ENCODE data around the gene NBPF19. TPM values are rescaled to one million over a fixed set of nuclear protein-coding genes. Genes with fewer than 3 reads are reported as not detected.
A peak's percentile ranks its signal among the peaks of the same experiment; 100 is the strongest.
"Not testable (repeated sequence)": the region's sequence is repeated elsewhere in the genome, so short reads cannot be mapped to it uniquely, and the experiment has no call there.

NBPF19 gene, protein sequence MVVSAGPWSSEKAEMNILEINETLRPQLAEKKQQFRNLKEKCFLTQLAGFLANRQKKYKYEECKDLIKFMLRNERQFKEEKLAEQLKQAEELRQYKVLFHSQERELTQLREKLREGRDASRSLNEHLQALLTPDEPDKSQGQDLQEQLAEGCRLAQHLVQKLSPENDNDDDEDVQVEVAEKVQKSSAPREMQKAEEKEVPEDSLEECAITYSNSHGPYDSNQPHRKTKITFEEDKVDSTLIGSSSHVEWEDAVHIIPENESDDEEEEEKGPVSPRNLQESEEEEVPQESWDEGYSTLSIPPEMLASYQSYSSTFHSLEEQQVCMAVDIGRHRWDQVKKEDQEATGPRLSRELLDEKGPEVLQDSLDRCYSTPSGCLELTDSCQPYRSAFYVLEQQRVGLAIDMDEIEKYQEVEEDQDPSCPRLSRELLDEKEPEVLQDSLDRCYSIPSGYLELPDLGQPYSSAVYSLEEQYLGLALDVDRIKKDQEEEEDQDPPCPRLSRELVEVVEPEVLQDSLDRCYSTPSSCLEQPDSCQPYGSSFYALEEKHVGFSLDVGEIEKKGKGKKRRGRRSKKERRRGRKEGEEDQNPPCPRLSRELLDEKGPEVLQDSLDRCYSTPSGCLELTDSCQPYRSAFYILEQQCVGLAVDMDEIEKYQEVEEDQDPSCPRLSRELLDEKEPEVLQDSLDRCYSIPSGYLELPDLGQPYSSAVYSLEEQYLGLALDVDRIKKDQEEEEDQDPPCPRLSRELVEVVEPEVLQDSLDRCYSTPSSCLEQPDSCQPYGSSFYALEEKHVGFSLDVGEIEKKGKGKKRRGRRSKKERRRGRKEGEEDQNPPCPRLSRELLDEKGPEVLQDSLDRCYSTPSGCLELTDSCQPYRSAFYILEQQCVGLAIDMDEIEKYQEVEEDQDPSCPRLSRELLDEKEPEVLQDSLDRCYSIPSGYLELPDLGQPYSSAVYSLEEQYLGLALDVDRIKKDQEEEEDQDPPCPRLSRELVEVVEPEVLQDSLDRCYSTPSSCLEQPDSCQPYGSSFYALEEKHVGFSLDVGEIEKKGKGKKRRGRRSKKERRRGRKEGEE (N-terminal part only)
- 10 to 100 TPM; 14.8 to 15.5 TPM for total RNA-seq

DNA sequence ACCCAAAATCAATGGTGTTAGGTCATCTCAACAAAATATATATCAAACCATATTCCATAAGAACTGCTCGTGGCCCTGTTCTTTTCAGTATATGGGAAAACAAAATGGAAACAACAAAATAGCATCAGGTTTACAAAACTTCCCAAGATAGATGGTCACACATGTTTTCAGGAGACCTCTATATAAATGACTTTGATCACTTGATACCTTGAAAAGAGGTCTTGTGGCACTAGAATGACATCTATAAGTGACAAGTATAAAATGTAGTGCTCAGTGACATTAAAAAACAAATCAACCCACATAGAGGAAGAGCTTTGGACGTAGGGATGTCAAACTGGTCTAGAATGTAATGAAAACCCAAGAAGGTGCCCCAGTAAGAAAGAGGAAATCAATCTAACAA, at the start of gene NBPF19:
Gene NBPF19, plus strand, starts transcription at position 301 of the 400 bp plus-strand sequence. CDS start 888 bp downstream, outside the sequence.
- H3K4me3 ChIP-seq; H3K27me3 ChIP-seq (replicated peaks; ENCODE audit: insufficient read depth); intact Hi-C loops (cut with DNase I); H3K36me3 ChIP-seq; H3K27ac ChIP-seq; H3K9me3 ChIP-seq; H3K4me1 ChIP-seq (replicated peaks); DNase-seq (ENCODE audit: low spot score): not testable (repeated sequence)
- 89% methylated on average over 1 of the region's 2 CpGs for WGBS

DNA sequence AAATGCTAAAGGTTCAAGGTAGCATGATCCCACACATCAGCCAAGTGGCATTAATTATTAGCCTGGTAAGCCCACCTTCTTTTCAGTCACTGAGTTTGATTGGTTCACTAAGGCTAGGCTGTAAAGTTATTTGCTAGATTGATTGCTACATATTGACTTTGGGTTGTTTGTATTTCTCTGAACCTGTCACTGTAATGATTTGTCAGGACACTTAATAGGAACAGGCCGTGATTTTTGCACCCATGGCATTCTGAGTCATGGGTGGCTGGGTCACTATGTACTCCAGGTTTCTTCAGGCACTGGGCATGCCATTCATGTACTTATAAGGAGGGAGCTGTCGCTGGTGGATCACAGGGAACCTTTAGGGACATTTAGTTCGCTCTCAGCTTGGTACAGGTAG, 46.5 kb upstream of the NBPF19 start:
- intact Hi-C loops (cut with DNase I); H3K9me3 ChIP-seq; H3K4me3 ChIP-seq; H3K36me3 ChIP-seq; H3K27ac ChIP-seq; H3K4me1 ChIP-seq (replicated peaks); H3K27me3 ChIP-seq (replicated peaks; ENCODE audit: insufficient read depth): not testable (repeated sequence)
- 0% methylated on average over 1 of the region's 3 CpGs for WGBS
- DNase-seq (ENCODE audit: low spot score) = peak; percentile 33

DNA sequence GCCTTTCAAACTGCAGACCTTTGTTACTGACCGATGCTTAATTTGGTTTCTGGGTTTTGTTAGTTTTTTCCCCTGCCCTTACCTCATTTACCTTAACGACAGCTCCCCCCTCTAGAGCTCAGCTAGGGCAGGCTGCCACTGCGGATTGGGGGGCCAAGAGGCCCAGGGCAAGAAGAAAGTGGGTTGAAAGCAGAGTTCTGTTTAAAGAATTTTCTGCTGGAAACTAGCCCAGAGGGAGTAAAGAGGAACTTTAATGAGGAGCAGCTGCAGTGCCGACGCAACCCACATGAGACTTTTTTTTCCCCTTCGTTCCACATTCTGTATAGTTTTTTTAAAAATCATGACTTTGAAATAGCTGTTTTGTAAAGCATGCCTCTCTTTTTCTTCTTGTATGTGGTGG, 29.4 kb upstream of the NBPF19 start:
- H3K27me3 ChIP-seq (replicated peaks; ENCODE audit: insufficient read depth); intact Hi-C loops (cut with DNase I); H3K4me3 ChIP-seq; H3K4me1 ChIP-seq (replicated peaks); H3K9me3 ChIP-seq; H3K27ac ChIP-seq; H3K36me3 ChIP-seq: not testable (repeated sequence)
- WGBS = 0% methylated on average over 5 of the region's 6 CpGs
- DNase-seq (ENCODE audit: low spot score) = peak; percentile 3

DNA sequence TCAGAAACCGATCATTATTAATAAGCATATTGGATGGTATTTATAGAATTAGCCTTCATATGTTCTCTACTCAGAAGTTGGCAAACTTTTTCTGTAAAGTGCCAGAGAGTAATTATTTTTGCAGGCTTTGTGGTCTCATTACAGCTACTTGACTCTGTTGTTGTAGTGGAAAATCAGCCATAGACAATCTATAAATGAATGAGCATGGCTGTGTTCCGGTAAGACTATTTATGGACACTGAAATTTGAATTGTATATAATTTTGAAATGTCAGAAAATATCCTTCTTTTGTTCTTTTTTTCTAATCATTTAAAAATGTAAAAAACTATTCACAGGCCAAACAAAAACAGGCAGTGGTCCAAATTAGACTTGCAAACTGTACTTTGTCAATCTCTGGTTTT, 22.6 kb upstream of the NBPF19 start:
- H3K36me3 ChIP-seq; H3K27me3 ChIP-seq (replicated peaks; ENCODE audit: insufficient read depth); H3K4me3 ChIP-seq; H3K4me1 ChIP-seq (replicated peaks); H3K9me3 ChIP-seq; DNase-seq (ENCODE audit: low spot score); intact Hi-C loops (cut with DNase I); H3K27ac ChIP-seq: not testable (repeated sequence)
- WGBS = 80% methylated on average over 1 of the region's 2 CpGs

DNA sequence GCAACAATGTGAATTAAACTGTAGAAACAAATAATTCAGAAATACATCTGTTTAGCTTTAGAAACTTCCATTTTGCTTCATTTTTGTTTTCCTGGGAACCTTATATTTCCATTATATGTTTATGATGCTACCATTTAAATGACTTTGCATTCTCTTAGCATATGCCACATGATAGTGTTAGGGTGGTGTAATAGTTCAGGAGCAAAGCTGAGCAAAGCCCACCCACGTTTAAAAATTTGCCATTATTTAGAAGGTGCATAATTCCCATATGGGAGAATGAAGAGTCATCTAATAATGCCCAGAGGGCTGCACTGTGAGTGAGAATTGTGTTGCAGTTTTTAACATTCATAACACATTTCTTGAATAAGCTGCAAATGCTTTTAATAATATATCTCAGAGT, 22.2 kb upstream of the NBPF19 start:
- no CpG with 5 or more reads among the region's 1 CpG for WGBS
- H3K36me3 ChIP-seq; H3K27ac ChIP-seq; H3K9me3 ChIP-seq; intact Hi-C loops (cut with DNase I); DNase-seq (ENCODE audit: low spot score); H3K4me1 ChIP-seq (replicated peaks); H3K27me3 ChIP-seq (replicated peaks; ENCODE audit: insufficient read depth); H3K4me3 ChIP-seq: not testable (repeated sequence)

DNA sequence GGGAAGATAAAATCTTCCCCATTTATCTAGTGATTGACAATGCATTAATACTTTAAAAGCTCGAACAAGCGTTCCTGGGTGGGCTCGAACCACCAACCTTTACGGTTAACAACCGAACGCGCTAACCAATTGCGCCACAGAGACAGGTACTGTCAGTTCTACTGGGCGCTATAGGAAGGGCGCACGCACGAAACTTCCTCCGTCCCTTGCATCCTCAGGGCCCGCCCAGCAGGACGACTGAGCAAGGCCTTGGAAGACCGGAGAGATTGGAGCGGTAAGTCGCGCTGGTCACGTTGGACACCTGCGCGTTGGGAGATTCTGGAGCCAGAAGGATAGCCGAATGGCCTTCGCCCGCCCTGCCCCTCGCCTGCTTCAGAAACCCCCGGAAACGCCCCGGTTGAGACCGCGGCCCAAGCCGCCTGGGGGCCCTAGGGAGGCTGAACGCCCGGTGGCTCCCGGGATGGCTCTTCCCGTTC, 83.5 kb downstream of the NBPF19 start:
- peak overlapping the region; percentile 21 to 27 for H3K4me3 ChIP-seq
- H3K36me3 ChIP-seq; intact Hi-C loops (cut with DNase I); H3K9me3 ChIP-seq; H3K27me3 ChIP-seq (replicated peaks; ENCODE audit: insufficient read depth); H3K4me1 ChIP-seq (replicated peaks): not testable (repeated sequence)
- TF ChIP-seq, protein P1, sequence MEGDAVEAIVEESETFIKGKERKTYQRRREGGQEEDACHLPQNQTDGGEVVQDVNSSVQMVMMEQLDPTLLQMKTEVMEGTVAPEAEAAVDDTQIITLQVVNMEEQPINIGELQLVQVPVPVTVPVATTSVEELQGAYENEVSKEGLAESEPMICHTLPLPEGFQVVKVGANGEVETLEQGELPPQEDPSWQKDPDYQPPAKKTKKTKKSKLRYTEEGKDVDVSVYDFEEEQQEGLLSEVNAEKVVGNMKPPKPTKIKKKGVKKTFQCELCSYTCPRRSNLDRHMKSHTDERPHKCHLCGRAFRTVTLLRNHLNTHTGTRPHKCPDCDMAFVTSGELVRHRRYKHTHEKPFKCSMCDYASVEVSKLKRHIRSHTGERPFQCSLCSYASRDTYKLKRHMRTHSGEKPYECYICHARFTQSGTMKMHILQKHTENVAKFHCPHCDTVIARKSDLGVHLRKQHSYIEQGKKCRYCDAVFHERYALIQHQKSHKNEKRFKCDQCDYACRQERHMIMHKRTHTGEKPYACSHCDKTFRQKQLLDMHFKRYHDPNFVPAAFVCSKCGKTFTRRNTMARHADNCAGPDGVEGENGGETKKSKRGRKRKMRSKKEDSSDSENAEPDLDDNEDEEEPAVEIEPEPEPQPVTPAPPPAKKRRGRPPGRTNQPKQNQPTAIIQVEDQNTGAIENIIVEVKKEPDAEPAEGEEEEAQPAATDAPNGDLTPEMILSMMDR (IDR thresholded peaks at IDR 0.05) = peak in 1 of 4 experiments; percentile 27
- peak; percentile 7 for DNase-seq (ENCODE audit: low spot score)
- peak overlapping the region; percentile 51 to 55 for H3K27ac ChIP-seq
- 0% methylated on average over 6 of the region's 36 CpGs for WGBS

DNA sequence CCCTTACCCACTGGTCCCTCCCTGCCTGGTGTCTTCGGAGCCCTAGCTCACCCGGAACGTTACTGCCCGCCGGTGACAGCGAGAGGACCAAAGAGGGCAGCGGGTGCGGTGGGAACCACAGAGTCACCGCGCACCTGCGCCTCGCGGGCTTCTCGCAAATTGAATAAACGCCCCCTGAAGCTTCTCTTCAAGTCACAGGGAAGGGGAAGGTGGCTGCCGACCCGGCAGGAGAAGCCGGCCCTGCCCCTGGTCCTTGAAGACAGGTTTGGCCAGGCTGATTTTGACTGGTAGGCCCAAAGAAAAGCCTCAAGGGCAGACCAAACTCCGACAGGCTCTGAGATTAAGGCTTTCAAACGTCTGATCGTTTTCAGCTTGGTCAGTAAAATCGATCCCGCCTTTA, 87.0 kb downstream of the NBPF19 start:
- H3K27me3 ChIP-seq (replicated peaks; ENCODE audit: insufficient read depth); H3K4me3 ChIP-seq; DNase-seq (ENCODE audit: low spot score); H3K27ac ChIP-seq; H3K36me3 ChIP-seq; intact Hi-C loops (cut with DNase I); H3K9me3 ChIP-seq; H3K4me1 ChIP-seq (replicated peaks): not testable (repeated sequence)
- 92% methylated on average over 4 of the region's 23 CpGs for WGBS

DNA sequence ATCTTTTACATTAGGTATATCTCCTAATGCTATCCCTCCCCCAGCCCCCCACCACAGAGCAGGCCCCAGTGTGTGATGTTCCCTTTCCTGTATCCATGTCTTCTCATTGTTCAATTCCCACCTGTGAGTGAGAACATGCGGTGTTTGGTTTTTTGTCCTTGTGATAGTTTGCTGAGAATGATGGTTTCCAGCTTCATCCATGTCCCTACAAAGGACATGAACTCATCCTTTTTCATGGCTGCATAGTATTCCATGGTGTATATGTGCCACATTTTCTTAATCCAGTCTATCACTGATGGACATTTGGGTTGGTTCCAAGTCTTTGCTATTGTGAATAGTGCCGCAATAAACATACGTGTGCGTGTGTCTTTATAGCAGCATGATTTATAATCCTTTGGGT, 90.6 kb downstream of the NBPF19 start:
- DNase-seq (ENCODE audit: low spot score); intact Hi-C loops (cut with DNase I); H3K4me3 ChIP-seq; H3K27me3 ChIP-seq (replicated peaks; ENCODE audit: insufficient read depth); H3K27ac ChIP-seq; H3K4me1 ChIP-seq (replicated peaks); H3K9me3 ChIP-seq; H3K36me3 ChIP-seq: not testable (repeated sequence)
- 100% methylated on average over 1 of the region's 4 CpGs for WGBS

DNA sequence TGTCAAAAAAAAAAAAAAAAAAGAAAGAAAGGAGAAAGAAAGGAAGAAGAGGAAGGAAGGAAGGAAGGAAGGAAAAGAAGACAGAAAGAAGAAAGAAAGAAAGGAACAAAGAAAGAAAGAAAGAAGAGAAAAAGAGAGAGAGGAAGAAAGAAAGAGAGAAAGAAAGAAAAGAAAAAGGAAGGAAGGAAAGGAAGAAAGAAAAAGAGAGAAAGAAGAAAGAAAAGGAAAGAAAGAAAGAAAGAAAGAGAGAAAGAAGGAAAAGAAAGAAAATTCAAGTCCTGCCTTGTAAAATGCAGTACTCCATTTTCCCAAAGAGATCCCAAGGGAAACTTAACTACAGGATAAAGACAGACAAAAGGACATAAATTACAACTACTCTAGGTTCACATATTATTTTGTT, 97.9 kb downstream of the NBPF19 start:
- H3K4me3 ChIP-seq; H3K27ac ChIP-seq; intact Hi-C loops (cut with DNase I); H3K9me3 ChIP-seq; H3K27me3 ChIP-seq (replicated peaks; ENCODE audit: insufficient read depth); DNase-seq (ENCODE audit: low spot score); H3K36me3 ChIP-seq; H3K4me1 ChIP-seq (replicated peaks): not testable (repeated sequence)

DNA sequence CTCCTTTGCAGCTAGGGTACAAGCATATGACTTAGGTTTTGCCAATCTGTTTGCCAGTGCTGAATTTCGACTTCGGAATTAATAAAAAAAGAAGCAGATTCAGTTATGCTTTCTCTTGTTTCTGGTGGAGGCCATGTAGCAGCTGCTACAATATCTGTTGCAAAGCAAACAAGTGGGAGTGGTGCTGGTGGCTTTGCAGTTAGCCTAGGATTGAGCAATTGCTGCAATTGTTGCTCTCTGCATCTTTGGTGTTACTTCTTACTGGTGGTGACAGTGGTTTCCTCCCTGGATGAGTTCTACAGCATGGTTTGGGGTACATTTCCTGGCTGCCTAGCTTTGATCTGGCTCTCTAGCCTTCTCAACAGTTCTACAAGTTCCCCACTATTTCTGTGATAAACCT, 110.7 kb downstream of the NBPF19 start:
- H3K9me3 ChIP-seq; H3K27ac ChIP-seq; H3K4me3 ChIP-seq; H3K27me3 ChIP-seq (replicated peaks; ENCODE audit: insufficient read depth); H3K4me1 ChIP-seq (replicated peaks); intact Hi-C loops (cut with DNase I); H3K36me3 ChIP-seq: not testable (repeated sequence)
- DNase-seq (ENCODE audit: low spot score) = peak; percentile 3
- 87% methylated on average over 2 of the region's 2 CpGs for WGBS
